ENCODE data around the gene PNCK.

The PNCK gene

GRCh38 chrX:153626863-153627674 is 46.5 kb downstream of the PNCK start:
- no peak for DNase-seq (ENCODE audit: low spot score)

- no peak for DNase-seq (ENCODE audit: low spot score)
Measured at GRCh38 chrX:153626025-153626633, 47.5 kb downstream of the PNCK start.

- no peak for DNase-seq (ENCODE audit: low spot score)
Measured at GRCh38 chrX:153625271-153626024, 48.2 kb downstream of the PNCK start.

GRCh38 chrX:153624196-153625091 is 49.2 kb downstream of the PNCK start:
- no peak for DNase-seq (ENCODE audit: low spot score)

GRCh38 chrX:153623310-153624029 is 50.1 kb downstream of the PNCK start:
- DNase-seq (ENCODE audit: low spot score) = no peak

- no peak for DNase-seq (ENCODE audit: low spot score)
Measured at GRCh38 chrX:153622661-153623309, 50.8 kb downstream of the PNCK start.

- no peak for DNase-seq (ENCODE audit: low spot score)
Measured at GRCh38 chrX:153621949-153622598, 51.5 kb downstream of the PNCK start.

- DNase-seq (ENCODE audit: low spot score) = no peak
Measured at GRCh38 chrX:153620576-153620975, 53.0 kb downstream of the PNCK start.

Data from putamen (tissue), 1 donor.